Psoas muscle (tissue), 8 donors: ENCODE data around the gene CFAP100. TPM values are rescaled to one million over a fixed set of nuclear protein-coding genes. Genes with fewer than 3 reads are reported as not detected.

ENCODE experiments used
- ATAC-seq, 4 donors: fragments of 200-7000 bp; cut with Tn5 transposase; one replicate each; pipeline ENCODE4 v1.9.1; 2020; ENCODE audit warnings: moderate library complexity in 3 of 4, mild to moderate bottlenecking in 2 of 4
- DNase-seq, 2 donors: peaks; one replicate each; pipeline ENCODE4 v3.0.0-alpha.2; 2020
- H3K27ac ChIP-seq: fragments of 200-600 bp; one replicate; pipeline ENCODE4 v1.8.0; 2022
- H3K27me3 ChIP-seq, 3 donors: fragments of 200-600 bp in 1 of 3; one replicate each; pipeline versions ENCODE4 v1.6.1 to v1.8.0; 2013 to 2022; ENCODE audit warnings: low read length in 2 of 3, mild to moderate bottlenecking in 2 of 3, moderate library complexity in 1 of 3; ENCODE audit not compliant: insufficient read depth in 3 of 3
- H3K36me3 ChIP-seq, 2 donors: fragments of 200-600 bp in 1 of 2; one replicate each; pipeline versions ENCODE4 v1.6.1 to v1.8.0; 2013 to 2022; ENCODE audit warnings: low read depth in 1 of 2, mild to moderate bottlenecking in 1 of 2, moderate library complexity in 1 of 2; ENCODE audit not compliant: insufficient read depth in 1 of 2
- H3K4me1 ChIP-seq: fragments of 200-600 bp; one replicate; pipeline ENCODE4 v1.8.0; 2022
- H3K4me3 ChIP-seq: fragments of 200-600 bp; one replicate; pipeline ENCODE4 v1.8.0; 2022; ENCODE audit warnings: mild to moderate bottlenecking
- H3K9me3 ChIP-seq: fragments of 200-600 bp; one replicate; pipeline ENCODE4 v1.8.0; 2022
- CTCF ChIP-seq: fragments of 200-600 bp; IDR thresholded peaks from one replicate; pipeline ENCODE4 v1.8.0; 2022; ENCODE audit warnings: antibody characterized with exemption
- WGBS, 3 donors: extraction: QIAGEN DNeasy Blood & Tissue Kit; methylation state at CpG; one replicate each; pipeline versions ENCODE4 v1.1.6 to v1.1.7; 2013; 5-methylcytosine and 5-hydroxymethylcytosine counted together
- intact Hi-C, 2 donors: fragments of 100-400 bp; cut with DNase I; formaldehyde crosslinking; loops; one replicate each; pipeline versions ENCODE4 v1.11.0 to v1.14.2; 2022
- polyA plus RNA-seq, 3 donors: library from polyadenylated mRNA; stranded (reverse); fragments of 200-250 nt; gene quantifications; one replicate each; pipeline ENCODE4 v1.2.3, GENCODE V29; 2013
- total RNA-seq, 4 donors: library from RNA; stranded (reverse); fragmentation: NEBNext Ultra II Directional in 2 of 4; extraction: Animal tissue kit (Norgen Biotek cat#: 25700) in 2 of 4; gene quantifications; one replicate each; pipeline versions ENCODE4 v1.2.1 to v1.2.4, GENCODE V29; 2021 to 2023
- donor health status: healthy with polysubstance abuse.
- donor health status: DM: no; HTN: no; CAD: no; lungs with moderate emphysema.
- donor health status: Bipolar disorder and iron deficiency.
- donor health status: healthy.
- donor health status: DM: yes; HTN: yes; CAD: no.
- donor health status: DM: no; HTN: no; CAD: no.
- donor health status: DM: no; HTN: no; CAD: no.
- donor health status: DM: yes; HTN: yes; CAD: no.

CFAP100 gene
- total and polyA plus RNA-seq, 7 donors = not detected

DNA sequence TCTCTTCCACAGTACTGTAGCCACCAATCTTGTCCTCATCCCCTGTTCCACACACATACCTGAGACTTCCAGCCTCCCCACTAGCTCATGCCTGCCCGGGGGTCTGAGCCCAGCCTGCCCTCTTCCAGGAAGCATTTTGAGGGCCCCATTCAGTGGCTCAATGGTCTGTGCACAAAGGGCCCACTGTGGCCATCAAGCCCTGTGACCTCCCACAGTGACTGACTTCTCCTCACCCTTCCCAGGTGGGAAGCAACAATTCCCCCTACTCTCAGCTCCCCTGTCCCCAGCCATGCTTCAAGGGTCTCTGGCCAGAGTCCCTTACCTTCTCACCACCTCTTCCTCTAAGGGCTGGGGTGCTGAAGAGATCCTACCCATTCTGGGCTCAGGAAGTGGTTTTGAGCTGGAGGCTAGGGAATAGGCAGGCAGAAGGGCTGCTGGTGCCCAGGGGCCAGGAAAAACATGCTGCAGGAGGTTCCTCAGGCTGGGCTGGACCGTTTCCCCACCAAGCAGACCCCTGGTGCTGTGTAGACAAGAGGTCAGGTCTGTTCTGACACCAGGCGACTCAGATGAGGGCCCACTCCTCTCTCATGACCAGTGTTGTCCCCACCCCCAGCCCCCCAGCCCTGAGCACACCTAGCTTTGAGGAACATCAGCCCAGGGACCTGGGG lies 34.5 kb upstream of the CFAP100 start:
- TF ChIP-seq CTCF = no peak
- no peaks in the 10 kb centered on the region for H3K9me3 ChIP-seq
- peaks cover 16% of the 10 kb centered on the region for H3K4me1 ChIP-seq
- no peak for ATAC-seq
- 79 to 86% (median 82%) methylated on average over 2 to 3 of the region's 3 CpGs for WGBS, 3 donors
- H3K4me3 ChIP-seq = no peak overlapping the region
- no peaks in the 10 kb centered on the region for H3K36me3 ChIP-seq
- H3K27me3 ChIP-seq = no peaks in the 10 kb centered on the region
- DNase-seq = peak in 1 of 2 donors; percentile 26
- intact Hi-C loops = no loop called here
- no peak overlapping the region for H3K27ac ChIP-seq

- intact Hi-C loops = no loop called here
- Histone ChIP-seq H3K9me3 (no peaks in the 10 kb centered on the region), H3K27me3 (no peaks in the 10 kb centered on the region), H3K4me1 (peaks cover 10% of the 10 kb centered on the region), H3K36me3 (no peaks in the 10 kb centered on the region), H3K4me3 (no peak overlapping the region), H3K27ac (no peak overlapping the region)
- ATAC-seq = no peak
- peak in 1 of 2 donors; percentile 39 for DNase-seq
- WGBS, 3 donors = 68 to 80% (median 68%) methylated on average over 3 of the region's 3 CpGs
- no peak for TF ChIP-seq CTCF
Observed at GRCh38 chr3:126360714-126361060, 34.0 kb upstream of the CFAP100 start.

- intact Hi-C loops = no loop called here
- no peak for TF ChIP-seq CTCF
- no peaks in the 10 kb centered on the region for H3K27me3 ChIP-seq
- H3K4me3 ChIP-seq = no peak overlapping the region
- H3K36me3 ChIP-seq = no peaks in the 10 kb centered on the region
- peak in 1 of 2 donors; percentile 17 for DNase-seq
- H3K9me3 ChIP-seq = no peaks in the 10 kb centered on the region
- H3K27ac ChIP-seq = no peak overlapping the region
- no peak for ATAC-seq
- 85% methylated on average over 9 of the region's 9 CpGs for WGBS, 3 donors
- peaks cover 9% of the 10 kb centered on the region for H3K4me1 ChIP-seq
Observed at GRCh38 chr3:126361211-126361610, 33.5 kb upstream of the CFAP100 start.

GRCh38 chr3:126364130-126364695 lies 30.5 kb upstream of the CFAP100 start:
- no peaks in the 10 kb centered on the region for H3K27me3 ChIP-seq
- no peaks in the 10 kb centered on the region for H3K9me3 ChIP-seq
- intact Hi-C loops = no loop called here
- no peak for TF ChIP-seq CTCF
- H3K4me3 ChIP-seq = no peak overlapping the region
- DNase-seq (peak in 1 of 2 donors; percentile 28), ATAC-seq (no peak)
- WGBS, 3 donors = 95 to 96% (median 96%) methylated on average over 9 of the region's 9 CpGs
- no peaks in the 10 kb centered on the region for H3K36me3 ChIP-seq
- H3K27ac ChIP-seq = no peak overlapping the region
- H3K4me1 ChIP-seq = peaks cover 3% of the 10 kb centered on the region
